Stimulated activated CD8-positive, alpha-beta memory T cell treated with anti-CD3 and anti-CD28 coated beads, Interleukin-2, amount 100 ng/mL, for 1 hour (primary cell): Measurements from ENCODE around the gene METTL4.

Source experiments
- DNase-seq, 2 donors: peaks; one replicate each; pipeline ENCODE4 v3.0.0-alpha.2; 2020; ENCODE audit warnings: low read depth in 2 of 2

METTL4 gene

GRCh38 chr18:2571200-2572170 is at the start of gene METTL4, which contains the start of gene NDC80:
TSS of gene METTL4 (minus strand) at chr18:2571505. CDS start at chr18:2567216, 4,289 bp downstream.
TSS of gene NDC80 (plus strand) at chr18:2571557. CDS start at chr18:2572986, 1,429 bp downstream.
- DNase-seq, result peak; percentile 68 to 70

- no peak for DNase-seq
Observed at GRCh38 chr18:2618009-2618408, 46.7 kb upstream of the METTL4 start.

GRCh38 chr18:2617401-2617998 is 46.2 kb upstream of the METTL4 start:
- DNase-seq, result no peak

GRCh38 chr18:2612996-2613395 is 41.7 kb upstream of the METTL4 start:
- no peak for DNase-seq

GRCh38 chr18:2610549-2610948 is 39.2 kb upstream of the METTL4 start:
- no peak for DNase-seq

GRCh38 chr18:2609604-2610003 is 38.3 kb upstream of the METTL4 start:
- no peak for DNase-seq

- no peak for DNase-seq
Observed at GRCh38 chr18:2606335-2606734, 35.0 kb upstream of the METTL4 start.

- DNase-seq, result no peak
Observed at GRCh38 chr18:2602844-2603243, 31.5 kb upstream of the METTL4 start.

- DNase-seq, result no peak
Observed at GRCh38 chr18:2597639-2598038, 26.3 kb upstream of the METTL4 start.

GRCh38 chr18:2590303-2590702 is 19.0 kb upstream of the METTL4 start:
- DNase-seq, result no peak

GRCh38 chr18:2589345-2590068 is 18.2 kb upstream of the METTL4 start:
- no peak for DNase-seq

- DNase-seq, result no peak
Observed at GRCh38 chr18:2588666-2589344, 17.5 kb upstream of the METTL4 start.

- no peak for DNase-seq
Observed at GRCh38 chr18:2587788-2588187, 16.5 kb upstream of the METTL4 start.

GRCh38 chr18:2573408-2573807 is 2.1 kb upstream of the METTL4 start:
- no peak for DNase-seq

GRCh38 chr18:2572892-2573291 is 1.6 kb upstream of the METTL4 start:
- no peak for DNase-seq

GRCh38 chr18:2572171-2572569 is 865 bp upstream of the METTL4 start:
- no peak for DNase-seq

GRCh38 chr18:2570772-2571199 is 519 bp downstream of the METTL4 start:
- peak in 1 of 2 donors; percentile 28 for DNase-seq

GRCh38 chr18:2569338-2570207 is 1.7 kb downstream of the METTL4 start:
- DNase-seq, result no peak

- no peak for DNase-seq
Observed at GRCh38 chr18:2568605-2569004, 2.7 kb downstream of the METTL4 start.

GRCh38 chr18:2568129-2568528 is 3.2 kb downstream of the METTL4 start:
- DNase-seq, result no peak

- no peak for DNase-seq
Observed at GRCh38 chr18:2564373-2564772, 6.9 kb downstream of the METTL4 start.
